ENCODE measurements around the gene SPPL2C. TPM values are rescaled to one million over a fixed set of nuclear protein-coding genes. Genes with fewer than 3 reads are reported as not detected.

SPPL2C gene
- total and polyA plus RNA-seq, 10 of the 15 experiments (the other 5 are each of a cell fraction or from before 2014, with no cell fraction given), result not detected

GRCh38 chr17:45835481-45835880 lies 9.2 kb upstream of the SPPL2C start:
- no peaks in the 10 kb centered on the region for H4K20me1 ChIP-seq (ENCODE audit: control insufficient read depth, insufficient read depth)
- RAD21 ChIA-PET (ENCODE audit: unreplicated experiment), result interaction anchor here (1.7 kb wide), 1 partner anchor 195 kb away, joined by 5 read pairs; no protein-coding TSS in a partner anchor
- BruUV-seq (replicated peaks), result no TSS peak
- H3K27ac ChIP-seq (ENCODE audit: control insufficient read depth, insufficient read depth), result no peak overlapping the region
- in situ Hi-C loops (cut with MboI), result loop anchor here (25.0 kb wide), 1 partner anchor 423 kb away; no protein-coding TSS in a partner anchor
- no peak overlapping the region for H3K4me3 ChIP-seq
- no peaks in the 10 kb centered on the region for H3K36me3 ChIP-seq (ENCODE audit: control insufficient read depth in 2 of 2, insufficient read depth in 2 of 2, low read length in 1 of 2)
- FAIRE-seq, result no peak
- POLR2A ChIA-PET, result no interaction called here
- no peak for ATAC-seq
- H3K4me1 ChIP-seq (ENCODE audit: control insufficient read depth, insufficient read depth, low read length), result no peaks in the 10 kb centered on the region
- intact Hi-C loops (cut with micrococcal nuclease; ENCODE audit: unreplicated experiment), result loop anchor here (10.0 kb wide), 1 partner anchor 621 kb away; no protein-coding TSS in a partner anchor
- no peaks in the 10 kb centered on the region for H3K9me3 ChIP-seq (replicated peaks; ENCODE audit: control insufficient read depth, insufficient read depth, low read length)
- CTCF ChIA-PET, result interaction anchor here (1.1 kb wide), 1 partner anchor 200 kb away, joined by 3 read pairs; no protein-coding TSS in a partner anchor
- no peak overlapping the region for H3K9ac ChIP-seq (ENCODE audit: control insufficient read depth, insufficient read depth, low read length)
- no peak overlapping the region for H2AFZ ChIP-seq (ENCODE audit: control insufficient read depth, low read depth, low read length)
- no peak for DNase-seq (ENCODE audit: low read depth, low spot score)
- H3K4me2 ChIP-seq (ENCODE audit: control insufficient read depth, insufficient read depth), result no peak overlapping the region
- WGBS (ENCODE audit: insufficient coverage, insufficient replicate concordance, low lambda C conversion rate, missing lambda C conversion rate), result 35% methylated on average over 5 of the region's 5 CpGs
- H3K27me3 ChIP-seq (replicated peaks in 1 of 2; ENCODE audit: control insufficient read depth in 2 of 2, insufficient read depth in 2 of 2, low read length in 1 of 2), result no peaks in the 10 kb centered on the region; a peak in 1 of 4 replicates
- H3K79me2 ChIP-seq (ENCODE audit: control insufficient read depth, insufficient read depth, low read length), result no peaks in the 10 kb centered on the region
- SMC1A ChIA-PET (ENCODE audit: uncharacterized antibody, unreplicated experiment), result no interaction called here
- no peak for TF ChIP-seq SMAD5 (IDR thresholded peaks at IDR 0.05; ENCODE audit: low read depth)
- no peak for TF ChIP-seq RCOR1 (conservative IDR thresholded peaks at IDR 0.05; ENCODE audit: low read depth, low read length)
- TF ChIP-seq NFIC (IDR thresholded peaks at IDR 0.05; ENCODE audit: low read depth, low read length), result no peak
- no peak for TF ChIP-seq ZBTB33 (IDR thresholded peaks at IDR 0.05)
- TF ChIP-seq RB1 (IDR thresholded peaks at IDR 0.05; ENCODE audit: borderline replicate concordance), result no peak
- TF ChIP-seq PKNOX1 (IDR thresholded peaks at IDR 0.05), result no peak
- no peak for TF ChIP-seq IRF4 (IDR thresholded peaks at IDR 0.05; ENCODE audit: low read depth, low read length)
- no peak for TF ChIP-seq CEBPB (IDR thresholded peaks at IDR 0.05; ENCODE audit: borderline replicate concordance in 1 of 2, low read depth in 2 of 2, low read length in 2 of 2)
- TF ChIP-seq DPF2 (IDR thresholded peaks at IDR 0.05), result no peak
- TF ChIP-seq NR2C1 (IDR thresholded peaks at IDR 0.05), result no peak
- TF ChIP-seq RFX5 (IDR thresholded peaks at IDR 0.05; ENCODE audit: low read depth, low read length), result no peak
- TF ChIP-seq LARP7 (IDR thresholded peaks at IDR 0.05), result no peak
- TF ChIP-seq GATAD2B (conservative IDR thresholded peaks at IDR 0.05; ENCODE audit: low read depth), result no peak
- no peak for TF ChIP-seq ZBTB11 (CRISPR knock-in tag; IDR thresholded peaks at IDR 0.05)
- TF ChIP-seq ZNF207 (IDR thresholded peaks at IDR 0.05; ENCODE audit: borderline replicate concordance), result no peak
- no peak for TF ChIP-seq NFYB (IDR thresholded peaks at IDR 0.05; ENCODE audit: insufficient read depth, low read depth, low read length)
- TF ChIP-seq BCL3 (IDR thresholded peaks at IDR 0.05; ENCODE audit: borderline replicate concordance, insufficient read depth, low read depth, low read length, poor library complexity, severe bottlenecking), result no peak
- no peak for TF ChIP-seq CBX3 (IDR thresholded peaks at IDR 0.05; ENCODE audit: borderline replicate concordance, low read depth)
- no peak for TF ChIP-seq CHD4 (IDR thresholded peaks at IDR 0.05)
